GM12873 (cell line): ENCODE measurements around the gene GRIN1.

Source experiments
- TF ChIP-seq, protein P1 (sequence below): IDR thresholded peaks from 2 replicates; pipeline ENCODE4 v1.5.1; 2012; ENCODE audit warnings: low read depth, mild to moderate bottlenecking, moderate library complexity, low read length, control low read depth; ENCODE audit not compliant: insufficient read depth; ENCODE audit errors: missing control alignments

The GRIN1 gene

DNA sequence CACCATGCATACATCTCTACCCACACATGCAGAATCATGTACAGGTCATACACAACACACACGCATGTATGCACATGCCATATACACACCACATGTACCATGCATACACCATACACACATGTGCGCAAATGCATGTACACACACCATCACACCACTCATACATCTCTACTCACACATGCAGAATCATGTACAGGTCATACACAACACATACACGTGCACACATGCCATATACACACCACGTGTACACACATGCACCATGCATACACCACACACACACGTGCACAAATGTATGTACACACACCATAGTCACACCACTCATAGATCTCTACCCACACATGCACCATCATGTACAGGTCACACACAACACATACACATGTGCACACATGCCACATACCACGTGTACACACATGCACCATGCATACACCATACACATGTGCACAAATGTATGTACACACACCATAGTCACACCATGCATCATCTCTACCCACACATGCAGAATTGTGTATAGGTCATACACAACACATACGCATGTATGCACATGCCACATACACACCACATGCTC is 14.0 kb downstream of the GRIN1 start:
- TF ChIP-seq, protein P1, sequence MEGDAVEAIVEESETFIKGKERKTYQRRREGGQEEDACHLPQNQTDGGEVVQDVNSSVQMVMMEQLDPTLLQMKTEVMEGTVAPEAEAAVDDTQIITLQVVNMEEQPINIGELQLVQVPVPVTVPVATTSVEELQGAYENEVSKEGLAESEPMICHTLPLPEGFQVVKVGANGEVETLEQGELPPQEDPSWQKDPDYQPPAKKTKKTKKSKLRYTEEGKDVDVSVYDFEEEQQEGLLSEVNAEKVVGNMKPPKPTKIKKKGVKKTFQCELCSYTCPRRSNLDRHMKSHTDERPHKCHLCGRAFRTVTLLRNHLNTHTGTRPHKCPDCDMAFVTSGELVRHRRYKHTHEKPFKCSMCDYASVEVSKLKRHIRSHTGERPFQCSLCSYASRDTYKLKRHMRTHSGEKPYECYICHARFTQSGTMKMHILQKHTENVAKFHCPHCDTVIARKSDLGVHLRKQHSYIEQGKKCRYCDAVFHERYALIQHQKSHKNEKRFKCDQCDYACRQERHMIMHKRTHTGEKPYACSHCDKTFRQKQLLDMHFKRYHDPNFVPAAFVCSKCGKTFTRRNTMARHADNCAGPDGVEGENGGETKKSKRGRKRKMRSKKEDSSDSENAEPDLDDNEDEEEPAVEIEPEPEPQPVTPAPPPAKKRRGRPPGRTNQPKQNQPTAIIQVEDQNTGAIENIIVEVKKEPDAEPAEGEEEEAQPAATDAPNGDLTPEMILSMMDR, result no peak

DNA sequence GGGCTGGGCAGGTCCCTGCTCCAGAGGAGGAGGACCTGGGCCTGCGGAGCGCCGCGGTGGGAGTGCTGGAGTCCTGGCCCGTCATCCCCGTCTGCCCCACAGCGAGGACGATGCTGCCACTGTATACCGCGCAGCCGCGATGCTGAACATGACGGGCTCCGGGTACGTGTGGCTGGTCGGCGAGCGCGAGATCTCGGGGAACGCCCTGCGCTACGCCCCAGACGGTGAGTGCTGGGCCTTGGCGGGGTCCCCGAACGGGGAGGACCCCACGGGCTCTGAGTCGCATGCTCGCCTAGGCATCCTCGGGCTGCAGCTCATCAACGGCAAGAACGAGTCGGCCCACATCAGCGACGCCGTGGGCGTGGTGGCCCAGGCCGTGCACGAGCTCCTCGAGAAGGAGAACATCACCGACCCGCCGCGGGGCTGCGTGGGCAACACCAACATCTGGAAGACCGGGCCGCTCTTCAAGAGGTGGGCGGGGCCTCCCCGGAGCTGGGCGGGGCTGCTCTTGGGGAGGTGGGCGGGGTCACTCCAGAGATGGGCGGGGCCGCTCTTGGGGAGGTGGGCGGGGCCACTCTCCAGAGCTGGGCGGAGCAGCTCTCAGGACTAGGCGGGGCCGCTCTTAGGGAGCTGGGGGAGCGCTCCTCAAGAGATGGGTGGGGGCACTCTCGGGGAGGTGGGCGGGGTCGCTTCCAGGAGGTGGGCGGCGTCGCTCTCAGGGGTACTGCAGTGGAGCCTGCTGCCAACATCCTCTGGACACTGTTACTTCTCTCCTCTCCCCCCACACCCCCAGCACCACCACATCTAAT is 17.8 kb downstream of the GRIN1 start:
- TF ChIP-seq, protein P1, result no peak

DNA sequence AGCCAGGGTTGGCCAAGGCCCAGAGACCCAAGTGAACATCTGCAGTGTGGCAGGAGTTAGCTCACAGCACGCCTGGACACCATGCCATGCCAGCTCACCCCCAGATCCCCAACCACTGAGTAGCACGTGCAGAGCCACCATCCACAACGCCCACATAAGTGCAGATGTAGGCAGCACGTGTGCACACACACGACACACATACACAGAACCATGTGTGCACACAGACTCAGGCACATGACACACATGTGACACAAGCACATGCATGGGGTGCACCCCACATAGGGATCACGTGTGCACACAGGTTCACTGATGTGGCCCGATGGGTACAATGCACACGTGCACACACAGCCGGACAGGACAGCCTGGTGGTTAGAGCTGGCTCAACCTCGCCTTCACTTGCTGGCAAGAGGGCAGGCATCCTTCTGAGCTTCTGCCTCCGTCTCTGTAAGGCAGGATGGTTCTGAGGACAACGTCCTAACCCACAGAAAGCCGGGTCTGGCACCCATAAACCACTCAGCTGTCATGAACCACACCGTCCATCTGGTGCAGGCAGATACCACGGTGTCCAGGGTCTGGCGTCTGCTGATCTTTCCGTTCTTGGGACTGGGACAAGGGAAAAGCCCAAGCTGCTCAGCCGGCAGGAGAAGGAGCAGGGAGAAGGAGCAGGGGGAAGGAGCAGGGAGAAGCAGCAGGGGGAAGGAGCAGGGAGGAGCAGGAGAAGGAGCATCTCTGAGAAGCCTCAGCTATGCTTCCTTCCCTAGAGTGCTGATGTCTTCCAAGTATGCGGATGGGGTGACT is 18.9 kb downstream of the GRIN1 start:
- TF ChIP-seq, protein P1, result no peak

DNA sequence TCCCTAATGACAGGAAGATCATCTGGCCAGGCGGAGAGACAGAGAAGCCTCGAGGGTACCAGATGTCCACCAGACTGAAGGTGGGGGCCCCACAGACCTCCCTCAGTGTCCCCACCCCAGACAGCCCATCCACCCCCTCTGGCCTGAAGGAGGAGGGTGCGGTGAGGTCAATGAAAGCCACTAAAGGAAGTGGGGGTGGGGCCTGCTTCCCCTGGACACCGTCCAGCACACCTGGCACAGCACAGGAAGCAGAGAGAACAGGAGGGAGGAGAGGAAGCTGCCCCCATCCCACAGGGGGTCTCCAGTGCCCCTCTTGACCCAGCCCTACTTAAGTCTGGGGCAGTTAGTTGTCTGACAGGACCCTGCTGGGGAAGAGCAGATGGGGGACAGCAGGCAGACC is 19.7 kb downstream of the GRIN1 start:
- TF ChIP-seq, protein P1, result no peak

DNA sequence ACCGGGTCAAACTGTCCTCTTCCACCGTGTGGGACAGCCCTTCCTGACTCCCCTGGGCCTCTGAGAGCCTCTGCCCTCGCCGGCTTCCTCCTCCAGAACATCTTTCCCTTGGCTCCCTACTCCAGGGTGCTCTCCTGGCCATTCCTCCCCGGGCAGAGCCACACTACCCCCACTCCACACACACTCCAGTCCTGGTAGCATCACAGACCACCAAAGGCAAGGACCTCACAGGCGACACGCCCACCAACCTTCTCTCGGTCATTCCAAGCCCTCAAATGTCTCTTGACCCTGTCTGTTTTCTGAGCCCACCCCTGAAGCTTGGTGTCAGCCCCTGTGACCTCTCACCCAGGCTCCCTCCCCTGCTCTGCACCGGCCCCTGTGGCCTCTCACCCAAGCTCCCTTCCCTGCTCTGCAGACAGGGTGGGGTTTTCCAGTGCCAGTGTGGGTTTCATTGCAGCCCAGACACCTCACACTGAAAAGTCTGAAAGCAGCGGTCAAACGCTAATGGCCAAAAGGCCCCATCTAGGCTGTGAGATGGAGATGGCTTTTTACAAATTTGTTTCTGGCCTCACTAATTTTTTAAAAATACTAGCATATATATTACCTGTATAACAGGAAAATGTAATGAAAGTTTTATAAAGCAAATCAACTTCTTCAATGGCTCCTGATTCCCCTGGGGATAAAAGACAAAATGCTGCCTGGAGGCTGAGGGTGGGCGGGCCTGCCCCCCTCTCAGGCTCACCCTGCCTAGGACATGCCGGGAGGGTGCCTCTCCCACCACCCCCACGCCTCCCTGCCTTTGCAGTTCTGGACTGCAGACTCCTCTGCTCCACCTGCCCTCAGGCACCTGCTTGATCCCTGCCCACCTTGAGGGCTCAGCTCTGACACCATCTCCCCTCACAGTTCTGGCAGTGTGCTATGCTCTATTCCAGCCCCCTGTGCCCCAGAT is 20.4 kb downstream of the GRIN1 start:
- TF ChIP-seq, protein P1, result no peak

DNA sequence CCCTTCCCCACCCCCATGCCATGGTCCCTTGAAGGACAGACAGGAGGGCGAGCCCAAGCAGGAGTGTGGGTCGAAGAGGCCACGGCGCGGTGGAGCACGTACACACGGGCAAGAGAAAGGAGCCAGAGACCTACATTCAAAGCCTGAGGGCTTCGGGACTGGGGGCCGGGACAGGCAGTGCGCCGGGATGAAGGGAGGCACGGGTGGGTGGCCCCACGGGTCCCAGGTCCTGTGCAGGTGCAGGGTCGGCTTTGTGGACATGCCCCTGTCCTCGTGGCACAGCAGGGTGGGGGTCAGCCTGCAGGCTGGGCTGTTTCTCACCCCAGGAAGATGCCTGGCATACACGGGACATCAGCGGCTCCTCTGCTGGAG is 21.1 kb downstream of the GRIN1 start:
- TF ChIP-seq, protein P1, result no peak
